ENCODE results near the gene ZIC4.

The ZIC4 gene

DNA sequence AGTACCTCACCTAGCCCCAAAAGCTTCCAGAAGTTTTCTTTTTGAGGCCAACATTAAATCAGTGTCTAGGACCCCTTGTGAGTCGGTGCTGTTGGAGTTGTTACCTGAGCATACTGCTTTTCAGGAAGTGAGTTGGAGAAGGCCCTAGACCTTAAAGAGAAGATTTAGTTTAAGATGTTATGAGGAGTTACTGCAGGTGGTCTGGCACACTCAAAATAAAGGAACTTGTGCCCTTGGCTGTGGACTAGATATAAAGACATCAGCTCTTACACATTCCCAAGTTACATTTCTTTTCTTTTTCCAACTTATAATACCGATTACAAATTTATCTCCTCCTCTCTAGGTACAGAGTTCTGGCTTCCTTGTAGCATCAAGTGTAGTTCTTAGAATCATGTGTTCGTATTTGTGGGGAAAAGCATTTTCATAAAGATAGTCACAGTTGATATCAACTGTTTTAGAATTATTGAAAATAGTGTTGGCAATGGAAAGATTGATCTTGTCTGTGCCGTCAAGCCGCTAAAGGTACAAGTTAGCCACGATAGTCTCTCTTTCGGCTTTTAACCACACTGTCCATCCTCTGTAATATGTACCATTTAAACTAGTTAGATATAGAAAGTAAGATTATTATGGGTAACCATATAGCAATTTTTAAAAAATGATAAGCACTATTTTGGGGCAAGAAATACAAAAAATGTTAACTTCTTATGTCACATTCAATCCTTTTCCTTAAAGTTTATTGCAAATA, 11.4 kb upstream of the ZIC4 start:
- DNase-seq (ENCODE audit: low read depth), result no peak

DNA sequence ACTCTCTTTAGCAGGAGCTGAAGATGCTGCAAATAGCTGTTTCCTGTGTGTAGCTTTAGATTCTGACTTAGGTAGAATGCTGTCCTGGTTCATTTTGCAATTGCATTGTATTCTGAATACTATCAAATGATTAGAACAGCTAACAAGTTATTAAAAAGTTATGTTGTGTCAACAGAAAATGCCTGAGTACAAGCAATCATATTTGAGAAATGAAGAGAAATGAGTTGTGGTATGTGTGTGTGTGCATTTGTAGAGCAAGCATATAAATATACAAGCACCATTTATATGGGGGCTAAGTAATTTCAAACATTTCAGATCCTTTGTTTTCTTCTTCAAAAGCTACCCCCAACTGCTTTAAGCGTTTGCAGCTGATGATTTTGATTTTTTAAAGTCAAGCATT, 10.6 kb upstream of the ZIC4 start:
- no peak for DNase-seq (ENCODE audit: low read depth)

DNA sequence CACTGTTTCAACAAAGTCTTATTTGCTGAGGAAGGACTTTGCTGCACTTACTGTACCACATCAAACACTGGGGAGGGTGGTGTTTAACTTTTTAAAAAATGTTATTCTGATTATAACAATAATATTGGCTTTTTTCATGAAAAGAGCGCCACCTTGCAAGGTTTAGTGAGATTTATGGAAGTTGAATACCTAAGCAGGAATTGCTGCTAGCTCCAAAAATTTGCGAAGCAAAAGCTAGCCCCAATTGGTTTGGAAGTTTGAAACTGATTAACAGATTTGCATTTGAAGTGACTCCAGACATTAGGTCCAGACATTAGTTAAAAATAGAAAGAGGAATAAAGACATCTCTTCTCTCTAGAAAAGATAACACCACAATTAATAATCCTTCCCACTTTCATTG, 9.5 kb upstream of the ZIC4 start:
- no peak for DNase-seq (ENCODE audit: low read depth)

DNA sequence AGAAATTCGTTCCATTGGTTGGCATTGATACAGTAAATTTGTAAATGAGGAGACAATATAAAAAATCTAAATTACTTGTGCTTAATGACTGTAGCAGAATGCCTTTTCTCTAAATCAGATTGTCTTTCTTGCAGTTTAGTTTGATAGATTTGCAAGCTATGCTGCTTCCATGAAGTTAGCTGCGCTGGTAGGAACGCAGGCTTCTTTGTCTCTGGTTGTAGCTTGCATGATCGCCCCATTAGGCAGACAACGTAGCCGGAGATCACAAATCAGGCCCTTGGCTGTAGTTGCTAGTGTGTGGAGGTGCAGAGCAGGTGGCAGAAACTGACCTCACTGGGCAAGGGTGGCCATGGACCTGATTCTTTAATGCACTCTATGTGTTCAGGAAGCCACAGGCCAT, 8.9 kb upstream of the ZIC4 start:
- DNase-seq (ENCODE audit: low read depth), result no peak

DNA sequence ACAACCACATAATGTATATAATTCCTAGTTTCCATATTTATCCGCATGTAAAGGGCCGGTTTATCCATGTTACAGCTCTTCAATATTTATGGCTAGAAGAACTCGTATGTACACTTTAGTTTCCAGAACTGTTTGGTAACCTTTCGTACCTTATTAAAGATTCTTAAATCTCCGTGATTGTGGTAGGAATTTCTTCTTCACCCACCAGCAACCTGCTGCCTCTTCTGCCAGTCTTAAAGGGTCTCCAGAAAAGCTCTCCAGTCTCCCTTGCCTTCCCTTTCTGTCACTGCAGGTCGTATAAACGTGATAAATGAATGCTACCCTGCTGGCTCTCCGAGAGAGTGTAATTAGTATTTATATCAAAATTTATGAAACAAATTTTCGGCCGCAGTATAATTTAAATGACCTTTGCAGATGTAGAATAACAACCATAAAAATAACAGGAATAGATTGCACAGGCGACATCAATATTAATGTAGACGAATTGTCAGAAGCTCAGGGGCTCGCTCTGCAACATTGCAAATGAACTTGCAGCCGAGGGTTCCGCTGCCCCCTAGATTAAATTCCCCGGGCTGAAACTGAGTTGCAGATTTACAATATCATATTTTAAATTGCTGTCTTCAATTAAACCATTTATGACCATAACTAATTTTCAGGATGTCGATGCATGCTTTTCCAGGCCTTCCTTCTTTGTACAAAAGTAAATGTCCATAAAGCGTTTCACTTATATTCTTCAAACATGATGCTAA, 8.2 kb upstream of the ZIC4 start:
- no peak for DNase-seq (ENCODE audit: low read depth)

DNA sequence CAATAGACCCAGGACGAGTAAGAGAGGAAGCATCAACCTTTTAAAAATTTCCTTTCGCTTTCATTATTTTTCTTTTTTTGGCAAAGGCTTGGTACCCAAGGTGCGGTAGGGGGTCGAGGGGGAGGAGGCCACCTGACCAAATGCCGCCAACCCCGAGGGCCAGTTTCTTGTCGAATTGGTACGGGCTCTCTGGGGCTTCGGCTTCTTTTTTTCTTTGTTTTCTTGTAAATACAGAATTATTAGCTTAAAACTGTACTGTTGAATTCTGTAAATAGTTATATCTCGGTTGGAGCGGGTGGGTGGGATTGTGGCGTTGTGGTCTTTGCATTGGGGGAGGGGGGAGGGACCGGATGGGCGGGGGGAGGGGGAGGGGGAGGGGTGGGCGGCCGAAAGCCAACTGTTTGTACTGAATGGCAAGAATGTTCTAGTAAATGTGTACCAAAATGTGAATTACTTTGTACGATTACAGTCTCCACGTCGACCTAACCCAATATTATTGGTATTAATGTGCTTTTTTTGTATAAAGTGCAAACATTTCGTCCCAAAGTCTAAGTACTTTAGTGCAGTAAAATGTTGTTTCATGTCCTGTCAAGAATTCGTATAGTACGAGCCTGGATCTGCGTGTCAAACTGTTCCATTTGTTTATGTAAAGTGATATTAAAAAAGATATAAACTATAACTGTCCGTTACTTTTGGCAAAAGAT, 7.5 kb upstream of the ZIC4 start:
- no peak for DNase-seq (ENCODE audit: low read depth)

DNA sequence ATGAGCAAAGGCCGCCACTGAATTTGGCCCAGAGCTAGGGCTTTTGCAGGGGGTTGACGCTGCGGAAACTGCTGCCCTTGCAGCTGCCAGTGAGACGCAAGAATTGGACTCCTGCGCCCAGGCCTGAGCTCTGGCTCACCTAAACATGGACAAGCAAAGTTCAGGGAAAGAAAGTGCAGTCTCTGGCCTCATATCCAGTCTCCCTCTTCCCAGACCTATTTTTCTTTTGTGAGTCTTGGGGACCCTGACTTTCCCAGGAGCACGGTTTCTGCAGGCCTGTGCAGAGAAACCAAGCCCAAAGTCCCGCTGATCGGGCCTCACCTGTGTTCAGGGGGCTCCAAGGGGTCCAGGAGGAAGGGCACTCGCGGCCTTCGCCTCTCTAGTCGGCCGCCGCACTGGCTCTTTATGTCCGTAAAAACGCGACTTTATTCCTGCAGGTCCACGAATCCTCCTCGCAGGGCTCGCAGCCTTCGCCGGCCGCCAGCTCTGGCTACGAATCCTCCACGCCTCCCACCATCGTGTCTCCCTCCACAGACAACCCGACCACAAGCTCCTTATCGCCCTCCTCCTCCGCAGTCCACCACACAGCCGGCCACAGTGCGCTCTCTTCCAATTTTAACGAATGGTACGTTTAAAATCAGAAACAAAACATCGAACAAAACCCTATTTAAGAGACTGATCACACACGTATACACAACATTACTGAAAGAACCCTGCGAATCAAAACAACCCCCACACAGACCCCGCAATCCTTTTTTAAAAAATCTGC, 6.8 kb upstream of the ZIC4 start:
- no peak for DNase-seq (ENCODE audit: low read depth)

DNA sequence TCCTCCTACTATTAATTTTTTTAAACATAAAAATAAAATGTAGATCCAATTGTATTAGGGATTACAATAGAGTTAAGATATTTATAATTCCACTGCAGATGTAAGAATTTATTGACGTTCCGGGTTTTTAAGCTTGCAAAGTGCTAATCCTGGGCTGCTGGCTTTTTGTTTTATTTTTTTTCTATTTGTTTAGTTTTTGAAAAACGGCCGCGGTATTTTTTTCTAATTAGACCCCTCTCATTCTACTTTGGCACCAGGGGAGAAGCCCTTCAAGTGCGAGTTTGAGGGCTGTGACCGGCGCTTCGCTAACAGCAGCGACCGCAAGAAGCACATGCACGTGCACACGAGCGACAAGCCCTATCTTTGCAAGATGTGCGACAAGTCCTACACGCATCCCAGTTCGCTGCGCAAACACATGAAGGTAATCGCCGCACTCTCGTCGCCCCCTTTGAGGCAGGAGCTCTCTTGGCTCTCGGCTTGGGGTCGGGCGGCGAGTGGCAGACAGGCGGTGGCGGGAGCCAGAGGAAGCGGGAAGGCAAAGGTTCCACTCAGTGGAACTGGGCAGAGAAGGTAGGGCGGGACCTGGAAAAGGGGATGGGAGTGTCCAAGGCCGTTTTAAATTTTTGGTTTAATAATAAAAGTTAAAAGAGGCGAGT, 6.0 kb upstream of the ZIC4 start:
- DNase-seq (ENCODE audit: low read depth), result no peak

DNA sequence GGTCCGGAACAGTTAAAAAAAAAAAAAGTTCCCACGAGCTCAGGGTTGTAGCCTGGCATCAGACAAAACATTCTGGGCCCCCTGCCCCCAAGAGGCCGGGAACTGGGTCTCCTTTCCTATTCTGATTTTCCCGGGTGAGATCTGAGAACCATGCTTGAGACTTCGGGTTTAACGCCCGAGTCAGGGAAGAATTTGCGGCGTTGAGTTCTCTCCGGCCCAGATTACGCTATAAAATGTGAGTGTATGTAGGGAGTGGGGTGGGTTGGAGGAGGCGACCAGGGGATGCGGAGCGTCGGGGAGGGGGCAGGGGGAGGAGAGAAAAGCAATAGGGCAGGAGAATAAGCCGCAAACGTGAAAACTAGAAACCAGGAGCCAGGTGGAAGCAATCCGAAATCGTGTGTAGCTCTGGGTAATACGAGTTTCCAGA, 5.5 kb upstream of the ZIC4 start:
- no peak for DNase-seq (ENCODE audit: low read depth)

DNA sequence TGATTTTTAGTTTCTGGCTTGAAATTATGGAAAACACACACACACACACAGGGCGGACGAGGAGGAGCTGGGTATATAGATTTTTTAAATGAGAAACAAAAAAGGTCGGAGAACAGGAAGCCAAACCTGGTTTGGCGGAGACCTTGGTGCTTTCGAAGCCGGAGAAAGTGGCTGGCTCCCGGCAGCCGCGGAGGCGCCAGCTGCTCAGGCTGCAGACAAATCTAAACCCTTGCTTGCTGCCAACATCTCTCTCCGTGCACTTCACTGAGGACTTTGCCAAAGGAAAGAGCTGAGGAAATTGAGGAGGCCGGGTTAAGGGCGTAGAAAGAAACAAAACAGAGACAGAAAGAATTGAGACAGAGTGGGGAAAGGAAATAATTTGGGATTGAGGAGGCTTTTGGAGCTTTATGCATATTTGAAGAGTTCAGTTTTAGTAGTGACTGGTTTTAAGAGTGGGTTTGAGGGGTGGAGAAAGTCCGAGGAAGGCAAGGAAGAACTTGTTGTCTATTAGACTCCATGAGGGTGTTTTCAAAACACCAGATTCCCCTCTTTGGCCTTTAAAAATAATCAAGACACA, 5.0 kb upstream of the ZIC4 start:
- DNase-seq (ENCODE audit: low read depth), result no peak

DNA sequence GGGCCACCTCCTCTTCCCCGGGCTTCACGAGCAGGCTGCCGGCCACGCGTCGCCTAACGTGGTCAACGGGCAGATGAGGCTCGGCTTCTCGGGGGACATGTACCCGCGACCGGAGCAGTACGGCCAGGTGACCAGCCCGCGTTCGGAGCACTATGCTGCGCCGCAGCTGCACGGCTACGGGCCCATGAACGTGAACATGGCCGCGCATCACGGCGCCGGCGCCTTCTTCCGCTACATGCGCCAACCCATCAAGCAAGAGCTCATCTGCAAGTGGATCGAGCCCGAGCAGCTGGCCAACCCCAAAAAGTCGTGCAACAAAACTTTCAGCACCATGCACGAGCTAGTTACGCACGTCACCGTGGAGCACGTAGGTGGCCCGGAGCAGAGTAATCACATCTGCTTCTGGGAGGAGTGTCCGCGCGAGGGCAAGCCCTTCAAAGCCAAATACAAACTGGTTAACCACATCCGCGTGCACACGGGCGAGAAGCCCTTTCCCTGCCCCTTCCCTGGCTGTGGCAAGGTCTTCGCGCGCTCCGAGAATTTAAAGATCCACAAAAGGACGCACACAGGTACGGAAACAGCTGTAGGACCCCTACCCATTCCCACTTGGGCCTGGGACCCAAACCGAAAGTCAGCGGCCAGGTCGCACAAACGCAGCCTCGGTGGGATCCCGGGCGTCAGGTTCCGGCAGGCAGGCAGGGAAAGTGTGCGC, 4.3 kb upstream of the ZIC4 start:
- DNase-seq (ENCODE audit: low read depth), result no peak

DNA sequence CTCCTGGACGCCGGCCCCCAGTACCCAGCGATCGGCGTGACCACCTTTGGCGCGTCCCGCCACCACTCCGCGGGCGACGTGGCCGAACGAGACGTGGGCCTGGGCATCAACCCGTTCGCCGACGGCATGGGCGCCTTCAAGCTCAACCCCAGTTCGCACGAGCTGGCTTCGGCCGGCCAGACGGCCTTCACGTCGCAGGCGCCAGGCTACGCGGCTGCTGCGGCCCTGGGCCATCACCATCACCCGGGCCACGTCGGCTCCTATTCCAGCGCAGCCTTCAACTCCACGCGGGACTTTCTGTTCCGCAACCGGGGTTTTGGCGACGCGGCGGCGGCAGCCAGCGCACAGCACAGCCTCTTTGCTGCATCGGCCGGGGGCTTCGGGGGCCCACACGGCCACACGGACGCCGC, 3.8 kb upstream of the ZIC4 start:
- DNase-seq (ENCODE audit: low read depth), result no peak

DNA sequence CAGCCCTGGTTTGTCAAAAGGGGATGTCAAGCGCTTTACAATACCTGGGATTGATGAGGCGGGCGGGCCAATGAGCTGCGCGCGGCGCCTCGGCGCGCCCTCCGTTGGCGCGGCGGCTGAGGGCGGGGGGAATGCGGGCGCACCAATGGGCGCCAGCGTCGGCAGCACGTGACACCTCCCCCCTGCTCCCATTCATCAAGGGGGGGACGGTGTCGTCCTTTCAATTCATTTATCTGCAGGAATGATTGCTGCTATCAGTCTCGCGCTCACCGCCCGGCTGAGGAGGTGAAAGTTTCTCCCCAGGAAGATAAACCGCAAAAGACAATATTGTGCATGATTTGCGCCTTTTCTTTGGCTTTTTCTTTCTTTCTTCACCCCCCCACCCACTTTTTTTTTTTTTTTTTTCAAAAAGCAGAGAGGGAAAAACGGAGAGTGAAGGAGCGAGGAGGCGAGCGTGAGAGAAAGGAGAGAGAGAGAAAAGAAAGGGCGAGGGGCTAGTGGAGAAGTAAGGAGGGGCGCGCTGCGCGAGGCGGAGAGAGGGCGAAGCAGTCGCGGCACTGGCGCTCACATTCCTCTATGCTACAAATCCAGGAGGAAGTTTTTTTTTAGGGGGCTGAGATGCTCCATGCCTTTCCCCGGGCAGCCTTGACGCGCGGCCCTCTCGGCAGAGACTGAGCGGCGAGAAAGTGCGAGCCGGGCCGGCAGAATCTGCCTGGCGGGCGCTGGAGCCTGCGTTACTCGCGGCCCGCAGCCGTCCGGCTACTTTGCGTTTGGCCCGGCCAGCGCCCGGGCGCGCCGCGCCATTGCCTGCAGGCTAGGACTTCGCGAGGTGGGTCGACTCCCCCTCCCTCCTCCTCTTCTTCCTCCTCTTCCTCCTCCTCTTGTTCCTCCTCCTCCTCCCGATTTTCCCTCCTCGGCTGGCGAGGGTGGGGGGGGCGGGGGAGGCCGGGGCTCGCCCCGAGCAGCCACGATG, 3.1 kb upstream of the ZIC4 start, which contains the start of gene ZIC1:
Gene ZIC1 (plus strand): TSS at position 223 of the 973 bp plus-strand sequence. CDS start 748 bp downstream, at position 971.
- no peak for DNase-seq (ENCODE audit: low read depth)

DNA sequence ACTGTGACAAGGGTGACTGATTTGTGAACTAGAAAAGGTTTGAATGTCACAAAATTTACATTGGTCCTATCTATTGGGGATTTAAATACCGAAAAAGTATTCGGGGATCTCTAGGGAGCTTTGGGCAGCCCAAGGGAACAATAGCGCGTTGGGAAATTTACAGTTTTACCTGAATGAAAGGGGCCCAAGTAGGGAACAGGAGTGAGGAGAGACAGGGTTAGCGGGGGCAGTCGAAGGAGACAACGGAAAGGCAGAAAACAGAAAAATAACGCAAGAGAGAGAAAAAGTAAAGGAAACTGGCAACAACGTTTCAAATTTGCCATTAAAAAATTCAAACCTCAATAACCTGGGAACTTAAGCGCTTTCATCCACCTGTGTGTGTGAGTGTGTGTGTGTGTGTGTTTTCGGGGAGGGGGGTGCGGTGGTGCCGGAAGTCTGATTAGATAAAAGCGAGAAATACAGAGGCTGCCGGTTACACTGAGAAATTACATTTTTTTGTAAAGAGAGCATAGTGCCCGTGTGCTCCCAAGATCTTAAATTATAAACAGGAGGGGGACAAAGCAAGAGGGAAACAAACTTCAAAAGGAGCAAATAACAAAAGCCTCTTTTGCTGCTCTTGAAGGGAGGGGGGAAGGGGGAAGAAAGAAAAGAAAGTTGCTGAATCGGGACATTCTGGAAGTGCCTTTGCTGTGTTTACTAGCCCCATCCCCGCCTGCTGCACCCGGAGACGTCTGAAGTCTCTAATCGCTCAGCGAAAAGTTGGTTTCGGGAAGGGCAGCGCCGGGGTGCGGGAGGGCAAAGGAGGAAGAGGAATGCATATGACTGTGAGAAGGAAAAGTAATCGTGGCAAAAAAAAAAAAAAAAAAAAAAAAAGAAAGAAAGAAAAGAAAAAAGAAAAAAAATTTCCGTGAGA, 2.1 kb upstream of the ZIC4 start:
- DNase-seq (ENCODE audit: low read depth), result no peak

DNA sequence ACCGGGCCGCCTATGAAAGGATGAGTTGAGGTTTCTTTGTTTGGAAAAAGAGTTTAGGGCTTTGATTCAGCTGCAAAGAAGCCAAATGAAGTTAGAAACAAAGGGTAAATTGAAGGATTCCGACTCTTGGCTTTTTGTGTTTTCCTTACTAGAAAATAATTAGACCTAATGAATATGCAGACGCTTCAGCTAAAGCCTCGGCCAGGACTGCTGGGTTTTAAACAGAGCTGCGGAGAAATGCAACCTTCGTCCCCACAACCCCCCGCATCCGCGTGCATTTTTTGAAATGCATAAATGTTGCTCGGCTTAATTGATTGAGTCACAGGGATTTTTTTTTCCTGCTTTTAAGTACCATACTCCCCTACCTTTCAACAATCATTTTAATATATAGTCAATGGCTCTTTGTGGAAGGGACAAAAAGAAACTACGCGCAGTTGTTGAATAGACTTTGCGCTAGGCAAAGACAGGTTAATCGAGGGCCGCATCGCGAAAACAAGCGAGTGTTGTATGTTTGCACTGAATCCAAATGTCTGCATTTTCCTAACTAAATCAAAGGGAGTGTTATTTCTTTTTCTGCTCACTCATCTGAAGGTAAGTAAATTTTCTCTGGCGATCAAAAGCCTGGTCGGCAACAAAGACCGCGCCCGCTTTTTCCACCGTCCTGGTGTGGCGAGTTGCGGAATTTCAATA, 1.3 kb upstream of the ZIC4 start:
- no peak for DNase-seq (ENCODE audit: low read depth)

DNA sequence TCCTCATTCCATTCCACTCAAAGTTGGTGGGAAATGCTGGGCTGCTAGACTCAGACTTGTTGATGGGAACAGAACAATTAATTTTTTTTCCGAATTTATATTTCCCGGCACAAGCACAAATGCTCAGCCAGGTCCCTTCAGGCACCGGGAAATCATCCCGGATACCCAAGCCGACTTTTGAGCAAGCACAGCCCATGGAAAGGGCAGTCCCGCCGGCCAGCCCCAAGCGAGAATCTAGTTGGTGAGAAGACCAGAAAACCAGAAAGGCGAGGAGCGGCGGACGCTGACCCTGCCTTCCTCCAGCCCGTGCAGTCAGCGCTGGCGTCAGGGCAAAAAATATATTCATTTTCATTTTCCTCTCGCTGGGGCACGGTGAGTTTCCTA, 763 bp upstream of the ZIC4 start:
- no peak for DNase-seq (ENCODE audit: low read depth)

DNA sequence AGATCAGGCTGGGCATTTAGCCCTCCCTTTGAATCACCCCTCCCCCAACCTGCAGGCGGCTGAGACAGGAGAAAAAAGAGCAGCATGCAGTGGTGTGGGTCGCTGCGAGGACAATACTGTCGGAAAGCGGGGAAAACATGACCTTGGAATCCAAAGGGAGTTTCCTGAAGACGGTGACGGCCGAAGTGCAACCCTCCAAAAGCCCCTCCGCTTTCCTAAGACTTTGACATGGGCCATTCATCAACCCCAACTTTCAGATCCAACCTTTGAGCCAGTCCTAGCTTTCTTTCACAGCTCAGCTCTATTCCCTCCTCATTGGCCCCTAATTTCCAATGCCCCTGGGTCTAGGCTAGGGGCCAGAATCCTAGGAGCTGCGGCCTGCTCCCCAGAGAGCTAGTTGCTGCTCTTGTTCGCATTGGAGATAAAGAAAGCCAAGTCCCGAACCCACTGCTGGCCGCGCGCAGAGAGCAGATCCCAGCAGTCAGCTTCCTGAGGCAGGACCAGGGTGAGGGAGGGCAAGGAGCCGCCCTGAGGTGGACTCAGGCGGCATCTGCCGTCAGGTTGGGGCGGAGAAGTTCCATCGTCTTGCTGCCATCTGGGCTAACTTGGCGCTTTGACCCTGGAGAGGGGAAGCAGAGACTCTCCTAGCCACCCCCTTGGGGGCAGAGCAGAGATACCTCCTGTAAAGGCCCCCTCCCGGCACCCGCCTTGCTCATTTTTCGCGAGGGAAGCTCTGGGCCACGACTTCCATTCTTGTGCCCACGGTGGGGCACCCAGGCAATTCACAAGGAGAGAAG, 914 bp downstream of the ZIC4 start:
- no peak for DNase-seq (ENCODE audit: low read depth)
